ENCODE measurements around the gene RTL10.

Gene RTL10, protein sequence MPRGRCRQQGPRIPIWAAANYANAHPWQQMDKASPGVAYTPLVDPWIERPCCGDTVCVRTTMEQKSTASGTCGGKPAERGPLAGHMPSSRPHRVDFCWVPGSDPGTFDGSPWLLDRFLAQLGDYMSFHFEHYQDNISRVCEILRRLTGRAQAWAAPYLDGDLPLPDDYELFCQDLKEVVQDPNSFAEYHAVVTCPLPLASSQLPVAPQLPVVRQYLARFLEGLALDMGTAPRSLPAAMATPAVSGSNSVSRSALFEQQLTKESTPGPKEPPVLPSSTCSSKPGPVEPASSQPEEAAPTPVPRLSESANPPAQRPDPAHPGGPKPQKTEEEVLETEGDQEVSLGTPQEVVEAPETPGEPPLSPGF

DNA sequence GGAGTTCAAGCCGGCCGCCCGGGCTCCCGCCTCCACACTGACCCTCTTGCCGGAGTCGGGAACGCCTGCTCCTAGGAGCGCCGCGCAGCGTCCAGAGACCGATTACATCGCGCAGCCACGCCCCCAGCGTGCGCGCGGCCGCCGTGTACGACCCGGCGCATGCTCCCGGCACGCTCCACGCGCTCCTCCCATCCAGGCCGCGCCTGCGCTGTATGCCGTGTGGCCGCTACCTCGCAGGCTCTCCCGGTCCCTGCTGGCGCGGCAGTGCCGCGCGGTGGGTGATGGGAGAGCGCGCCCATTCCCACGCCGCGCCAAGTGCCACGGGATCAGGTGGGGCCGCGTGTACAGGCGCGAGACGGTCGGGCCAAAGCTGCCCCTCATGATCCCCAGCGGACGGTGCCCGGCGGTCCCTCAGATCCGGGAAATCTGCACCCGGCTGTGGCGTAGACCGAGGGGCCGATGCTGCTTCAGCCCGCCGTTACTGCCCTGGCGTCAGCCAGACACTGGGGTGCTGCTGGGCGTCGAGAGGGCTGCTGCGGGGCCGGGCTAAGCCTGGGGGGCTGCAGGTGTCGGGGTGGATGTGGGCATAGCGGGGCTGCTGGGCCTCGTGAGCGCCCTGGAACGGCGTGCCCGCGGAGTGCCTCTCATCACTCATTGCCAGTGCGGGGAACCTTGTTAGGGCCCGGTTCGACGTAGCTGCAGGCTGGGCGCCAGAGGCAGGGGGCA, at the start of gene RTL10, which contains the start of gene GNB1L:
TSS of gene RTL10 (minus strand) at position 97 of the 726 bp plus-strand sequence. CDS start 2,613 bp downstream, outside the sequence.
TSS of gene GNB1L (minus strand) at position 97 of the 726 bp plus-strand sequence. CDS start 33,519 bp downstream, outside the sequence.
- in situ Hi-C loops (cut with HindIII; ENCODE audit: low pct_ligation_motif_present, low sequenced_read_pairs), result no loop called here
- Histone ChIP-seq H3K27ac (peak within 1 kb of the TSS; percentile 79), H3K4me3 (ENCODE audit: low read depth, low read length) (peak within 1 kb of the TSS; percentile 90), H3K36me3 (replicated peaks) (peaks cover 23% of the 10 kb centered on the region), H3K27me3 (replicated peaks) (no peaks in the 10 kb centered on the region)
- DNase-seq, result peak; percentile 93
- TF ChIP-seq, protein P1, sequence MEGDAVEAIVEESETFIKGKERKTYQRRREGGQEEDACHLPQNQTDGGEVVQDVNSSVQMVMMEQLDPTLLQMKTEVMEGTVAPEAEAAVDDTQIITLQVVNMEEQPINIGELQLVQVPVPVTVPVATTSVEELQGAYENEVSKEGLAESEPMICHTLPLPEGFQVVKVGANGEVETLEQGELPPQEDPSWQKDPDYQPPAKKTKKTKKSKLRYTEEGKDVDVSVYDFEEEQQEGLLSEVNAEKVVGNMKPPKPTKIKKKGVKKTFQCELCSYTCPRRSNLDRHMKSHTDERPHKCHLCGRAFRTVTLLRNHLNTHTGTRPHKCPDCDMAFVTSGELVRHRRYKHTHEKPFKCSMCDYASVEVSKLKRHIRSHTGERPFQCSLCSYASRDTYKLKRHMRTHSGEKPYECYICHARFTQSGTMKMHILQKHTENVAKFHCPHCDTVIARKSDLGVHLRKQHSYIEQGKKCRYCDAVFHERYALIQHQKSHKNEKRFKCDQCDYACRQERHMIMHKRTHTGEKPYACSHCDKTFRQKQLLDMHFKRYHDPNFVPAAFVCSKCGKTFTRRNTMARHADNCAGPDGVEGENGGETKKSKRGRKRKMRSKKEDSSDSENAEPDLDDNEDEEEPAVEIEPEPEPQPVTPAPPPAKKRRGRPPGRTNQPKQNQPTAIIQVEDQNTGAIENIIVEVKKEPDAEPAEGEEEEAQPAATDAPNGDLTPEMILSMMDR (IDR thresholded peaks at IDR 0.05; ENCODE audit: low read depth, low read length, missing control alignments), result no peak

DNA sequence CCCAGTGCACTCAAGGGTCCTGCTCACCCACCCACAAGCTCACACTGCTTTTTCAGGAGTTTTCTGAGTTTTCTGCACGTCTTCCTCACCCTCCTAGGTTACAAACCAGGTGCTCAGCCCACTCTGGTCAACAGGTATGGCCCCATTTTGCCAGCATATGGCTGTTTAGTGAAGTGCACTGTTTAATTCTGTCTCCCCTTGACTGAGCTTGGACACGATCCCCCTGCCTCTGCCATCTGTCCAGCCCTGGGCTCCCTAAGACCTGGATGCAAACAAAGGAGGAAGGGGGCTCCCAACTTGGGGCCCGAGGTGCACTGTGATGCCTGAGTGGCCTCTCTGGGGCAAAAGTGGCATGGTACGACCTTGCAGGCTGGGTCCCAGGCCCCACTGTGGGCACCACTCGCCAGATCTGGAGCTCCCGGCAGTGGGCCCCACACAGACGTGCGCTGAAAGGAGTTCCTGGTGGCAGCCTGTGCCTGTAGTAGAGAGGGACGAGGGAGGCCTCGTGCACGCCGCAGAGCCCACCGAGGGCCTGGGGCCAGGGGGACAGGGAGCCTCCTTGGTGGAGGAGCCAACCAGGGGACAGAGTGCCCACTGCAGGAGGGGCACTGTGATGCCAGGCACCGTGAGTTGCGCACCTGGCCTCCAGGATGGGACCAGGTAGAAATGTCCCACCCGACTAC, 49.6 kb upstream of the RTL10 start:
- Histone ChIP-seq H3K36me3 (replicated peaks) (peaks cover 3% of the 10 kb centered on the region), H3K27me3 (replicated peaks) (no peaks in the 10 kb centered on the region), H3K27ac (no peak overlapping the region), H3K4me3 (ENCODE audit: low read depth, low read length) (no peak overlapping the region)
- no peak for DNase-seq
- in situ Hi-C loops (cut with HindIII; ENCODE audit: low pct_ligation_motif_present, low sequenced_read_pairs), result no loop called here
- TF ChIP-seq, protein P1 (IDR thresholded peaks at IDR 0.05; ENCODE audit: low read depth, low read length, missing control alignments), result no peak

DNA sequence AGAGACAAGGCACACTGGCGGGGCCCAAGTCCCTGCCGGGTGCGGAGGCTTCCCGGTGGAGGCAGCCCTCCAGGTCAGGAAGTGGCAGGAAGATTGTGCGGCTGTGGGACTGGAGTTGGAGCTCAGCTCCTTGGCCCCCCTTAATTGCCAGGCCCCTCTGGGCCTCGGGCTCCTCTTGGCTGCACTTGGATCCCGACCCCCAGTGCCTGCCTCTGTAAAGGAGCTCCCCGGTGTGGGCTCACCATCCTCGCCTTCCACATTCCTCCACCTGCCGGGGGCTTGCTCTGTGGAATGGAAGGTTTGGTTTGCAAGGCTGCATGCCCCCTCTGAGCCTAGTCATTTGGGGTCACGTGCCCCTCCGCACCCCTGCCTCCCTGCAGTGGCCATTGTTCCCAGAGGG, 48.8 kb upstream of the RTL10 start:
- Histone ChIP-seq H3K4me3 (ENCODE audit: low read depth, low read length) (no peak overlapping the region), H3K27me3 (replicated peaks) (no peaks in the 10 kb centered on the region), H3K27ac (no peak overlapping the region), H3K36me3 (replicated peaks) (peaks cover under 1% of the 10 kb centered on the region)
- in situ Hi-C loops (cut with HindIII; ENCODE audit: low pct_ligation_motif_present, low sequenced_read_pairs), result no loop called here
- TF ChIP-seq, protein P1 (IDR thresholded peaks at IDR 0.05; ENCODE audit: low read depth, low read length, missing control alignments), result no peak
- no peak for DNase-seq

DNA sequence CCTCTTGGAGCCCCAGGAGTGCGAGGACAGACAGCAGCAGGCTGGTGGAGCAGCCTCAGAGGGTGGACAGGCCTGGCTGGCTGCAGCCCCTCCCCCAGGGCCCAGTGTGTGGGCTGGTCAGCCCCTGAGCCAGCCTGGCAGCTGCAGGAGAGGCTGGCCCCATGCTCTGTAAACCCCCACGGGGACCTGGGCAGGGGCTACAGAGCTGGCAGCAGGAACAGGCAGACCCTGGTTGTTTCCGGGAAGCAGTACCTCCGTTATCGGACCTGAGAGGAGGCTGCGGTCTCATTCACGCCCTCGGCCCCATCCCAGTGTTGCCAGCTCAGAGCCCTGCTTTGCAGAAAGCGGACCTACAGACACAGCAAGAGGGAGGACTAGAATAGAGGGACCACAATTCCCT, 48.4 kb upstream of the RTL10 start:
- Histone ChIP-seq H3K27ac (no peak overlapping the region), H3K4me3 (ENCODE audit: low read depth, low read length) (no peak overlapping the region), H3K36me3 (replicated peaks) (no peaks in the 10 kb centered on the region), H3K27me3 (replicated peaks) (no peaks in the 10 kb centered on the region)
- TF ChIP-seq, protein P1 (IDR thresholded peaks at IDR 0.05; ENCODE audit: low read depth, low read length, missing control alignments), result no peak
- no peak for DNase-seq
- in situ Hi-C loops (cut with HindIII; ENCODE audit: low pct_ligation_motif_present, low sequenced_read_pairs), result no loop called here

DNA sequence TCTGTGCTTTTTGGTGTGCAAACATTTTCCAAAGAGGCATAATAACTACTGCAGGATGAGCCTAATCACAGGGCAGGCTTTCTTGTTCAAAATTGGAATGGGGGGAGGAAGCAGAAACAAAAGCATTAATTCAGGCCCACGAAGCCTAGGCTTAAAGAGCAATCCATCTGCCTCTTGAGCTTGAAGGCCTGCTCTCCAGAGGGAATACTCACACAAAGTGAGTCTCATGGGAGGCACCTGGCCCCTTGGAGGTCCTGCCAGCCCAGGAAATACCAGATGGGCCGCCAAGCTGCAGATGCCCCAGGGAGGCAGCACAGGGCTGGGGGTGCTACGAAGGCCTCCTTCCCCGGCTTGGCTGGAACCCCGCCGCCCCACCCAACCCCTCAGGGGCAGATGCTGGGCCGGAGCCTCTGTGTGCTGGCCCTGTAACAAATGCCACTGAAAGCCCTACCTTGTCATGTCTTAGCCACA, 47.6 kb upstream of the RTL10 start:
- no peak overlapping the region for H3K4me3 ChIP-seq (ENCODE audit: low read depth, low read length)
- H3K36me3 ChIP-seq (replicated peaks), result no peaks in the 10 kb centered on the region
- in situ Hi-C loops (cut with HindIII; ENCODE audit: low pct_ligation_motif_present, low sequenced_read_pairs), result no loop called here
- H3K27me3 ChIP-seq (replicated peaks), result no peaks in the 10 kb centered on the region
- TF ChIP-seq, protein P1 (IDR thresholded peaks at IDR 0.05; ENCODE audit: low read depth, low read length, missing control alignments), result no peak
- no peak for DNase-seq
- H3K27ac ChIP-seq, result no peak overlapping the region

Measured in brain microvascular endothelial cell (primary cell).